NB4 (cell line): ENCODE measurements around the gene COASY.

Source experiments
- MYC ChIP-seq: IDR thresholded peaks from 2 replicates; pipeline ENCODE4 v1.6.1; 2011; ENCODE audit warnings: low read depth, low read length
- POLR2A ChIP-seq: IDR thresholded peaks from 2 replicates; pipeline ENCODE4 v1.6.1; 2011; ENCODE audit warnings: mild to moderate bottlenecking; ENCODE audit not compliant: insufficient read length; ENCODE audit errors: extremely low read depth
- TF ChIP-seq, protein P1 (sequence below): IDR thresholded peaks from one replicate; pipeline ENCODE4 v1.5.1; 2012; ENCODE audit warnings: low read depth, low read length
- TF ChIP-seq, protein P2 (sequence below): IDR thresholded peaks from 2 replicates; pipeline ENCODE4 v1.6.1; 2011; ENCODE audit warnings: low read depth, low read length

DNA sequence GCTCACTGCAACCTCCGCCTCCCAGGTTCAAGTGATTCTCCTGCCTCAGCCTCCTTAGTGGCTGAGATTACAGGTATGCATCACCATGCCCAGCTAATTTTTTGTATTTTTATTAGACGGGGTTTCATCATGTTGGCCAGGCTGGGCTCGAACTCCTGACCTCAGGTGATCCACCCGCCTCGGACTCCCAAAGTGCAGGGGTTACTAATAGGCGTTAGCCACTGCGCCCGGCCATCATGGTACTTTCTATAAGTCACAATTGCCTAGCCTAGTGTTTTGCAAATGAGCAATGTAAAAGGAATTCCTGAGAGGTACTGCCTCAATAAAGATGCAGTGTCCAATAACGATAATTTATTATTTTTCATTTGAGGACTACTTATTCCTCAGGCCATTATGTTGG, 29.5 kb downstream of the COASY start:
- TF ChIP-seq, protein P1, sequence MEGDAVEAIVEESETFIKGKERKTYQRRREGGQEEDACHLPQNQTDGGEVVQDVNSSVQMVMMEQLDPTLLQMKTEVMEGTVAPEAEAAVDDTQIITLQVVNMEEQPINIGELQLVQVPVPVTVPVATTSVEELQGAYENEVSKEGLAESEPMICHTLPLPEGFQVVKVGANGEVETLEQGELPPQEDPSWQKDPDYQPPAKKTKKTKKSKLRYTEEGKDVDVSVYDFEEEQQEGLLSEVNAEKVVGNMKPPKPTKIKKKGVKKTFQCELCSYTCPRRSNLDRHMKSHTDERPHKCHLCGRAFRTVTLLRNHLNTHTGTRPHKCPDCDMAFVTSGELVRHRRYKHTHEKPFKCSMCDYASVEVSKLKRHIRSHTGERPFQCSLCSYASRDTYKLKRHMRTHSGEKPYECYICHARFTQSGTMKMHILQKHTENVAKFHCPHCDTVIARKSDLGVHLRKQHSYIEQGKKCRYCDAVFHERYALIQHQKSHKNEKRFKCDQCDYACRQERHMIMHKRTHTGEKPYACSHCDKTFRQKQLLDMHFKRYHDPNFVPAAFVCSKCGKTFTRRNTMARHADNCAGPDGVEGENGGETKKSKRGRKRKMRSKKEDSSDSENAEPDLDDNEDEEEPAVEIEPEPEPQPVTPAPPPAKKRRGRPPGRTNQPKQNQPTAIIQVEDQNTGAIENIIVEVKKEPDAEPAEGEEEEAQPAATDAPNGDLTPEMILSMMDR: no peak
- TF ChIP-seq POLR2A (no peak), MYC (no peak)
- TF ChIP-seq, protein P2, sequence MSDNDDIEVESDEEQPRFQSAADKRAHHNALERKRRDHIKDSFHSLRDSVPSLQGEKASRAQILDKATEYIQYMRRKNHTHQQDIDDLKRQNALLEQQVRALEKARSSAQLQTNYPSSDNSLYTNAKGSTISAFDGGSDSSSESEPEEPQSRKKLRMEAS: no peak
